IMR-90 (cell line): ENCODE measurements around the gene MIEN1. TPM values are rescaled to one million over a fixed set of nuclear protein-coding genes. Genes with fewer than 3 reads are reported as not detected.

Source experiments
- ATAC-seq: fragments of 200-7000 bp; cut with Tn5 transposase; 2 replicates; pipeline ENCODE4 v1.9.1; 2020; ENCODE audit warnings: low read depth, mild to moderate bottlenecking, moderate library complexity
- BruUV-seq: library from RNA; stranded (reverse); fragments of 400-500 nt; replicated peaks from 2 replicates; lab custom pipeline; 2021; lab: Mats Ljungman, UMichigan
- CTCF ChIA-PET: fragments of 300-600 bp; formaldehyde crosslinking; extraction: SDS; loops from one replicate; lab custom pipeline; 2021; ENCODE audit warnings: antibody characterized with exemption; lab: Yijun Ruan, JAX
- POLR2A ChIA-PET: fragments of 300-600 bp; sonication (Branson Sonifier 250); formaldehyde crosslinking; loops from one replicate; lab custom pipeline; 2022; ENCODE audit warnings: antibody characterized with exemption; ENCODE audit not compliant: unreplicated experiment; lab: Charles Lee
- DNase-seq: peaks from one replicate; pipeline ENCODE4 v3.0.0; 2013
- H2AFZ ChIP-seq: replicated peaks from 2 replicates; pipeline ENCODE3; 2013; ENCODE audit warnings: low read length, mild to moderate bottlenecking; ENCODE audit not compliant: poor library complexity
- H2AK5ac ChIP-seq: 2 replicates; pipeline ENCODE4 v1.6.1; 2013; ENCODE audit warnings: low read depth, low read length, inconsistent platforms
- H2AK9ac ChIP-seq: replicated peaks from 2 replicates; pipeline ENCODE3; 2013; ENCODE audit warnings: mild to moderate bottlenecking, low read depth, low read length, moderate library complexity; ENCODE audit not compliant: poor library complexity
- H2BK120ac ChIP-seq: 2 replicates; pipeline ENCODE4 v1.6.1; 2013; ENCODE audit warnings: low read depth, low read length, inconsistent platforms
- H2BK15ac ChIP-seq: 3 replicates; pipeline ENCODE4 v1.6.1; 2013; ENCODE audit warnings: low read depth, low read length, inconsistent platforms
- H2BK20ac ChIP-seq: 2 replicates; pipeline ENCODE4 v1.6.1; 2013; ENCODE audit warnings: low read depth, mild to moderate bottlenecking, inconsistent platforms, low read length, moderate library complexity
- H2BK5ac ChIP-seq: 2 replicates; pipeline ENCODE4 v1.6.1; 2013; ENCODE audit warnings: mild to moderate bottlenecking, low read depth, low read length, inconsistent platforms; ENCODE audit not compliant: poor library complexity, severe bottlenecking
- H3K14ac ChIP-seq: replicated peaks from 2 replicates; pipeline ENCODE4 v1.6.1; 2013; ENCODE audit warnings: low read depth, low read length, inconsistent platforms
- H3K18ac ChIP-seq: 2 replicates; pipeline ENCODE4 v1.6.1; 2013; ENCODE audit warnings: low read depth, low read length, control low read depth
- H3K23ac ChIP-seq: 2 replicates; pipeline ENCODE4 v1.6.1; 2013; ENCODE audit warnings: low read depth, low read length, inconsistent platforms
- H3K27ac ChIP-seq: 2 replicates; pipeline ENCODE4 v1.5.1; 2013; ENCODE audit warnings: mild to moderate bottlenecking, control low read depth, low read length; ENCODE audit not compliant: insufficient read depth
- H3K27me3 ChIP-seq: 2 replicates; pipeline ENCODE4 v1.6.1; 2013; ENCODE audit warnings: low read length; ENCODE audit not compliant: control insufficient read depth, insufficient read depth
- H3K36me3 ChIP-seq: 2 replicates; pipeline ENCODE4 v1.6.1; 2013; ENCODE audit warnings: low read length, mixed read lengths; ENCODE audit not compliant: control insufficient read depth, insufficient read depth
- H3K4ac ChIP-seq: 2 replicates; pipeline ENCODE4 v1.6.1; 2013; ENCODE audit warnings: low read depth, low read length, inconsistent platforms
- H3K4me1 ChIP-seq: 2 replicates; pipeline ENCODE4 v1.6.1; 2013; ENCODE audit warnings: low read length, mixed read lengths; ENCODE audit not compliant: control insufficient read depth, insufficient read depth
- H3K4me2 ChIP-seq: 2 replicates; pipeline ENCODE4 v1.6.1; 2013; ENCODE audit warnings: low read depth, mild to moderate bottlenecking, control low read depth, low read length, moderate library complexity
- H3K4me3 ChIP-seq: 2 replicates; pipeline ENCODE4 v1.5.1; 2013; ENCODE audit warnings: low read depth, mild to moderate bottlenecking, control low read depth, low read length, moderate library complexity; ENCODE audit not compliant: insufficient read depth
- H3K56ac ChIP-seq: 2 replicates; pipeline ENCODE4 v1.6.1; 2013; ENCODE audit warnings: low read length, inconsistent platforms; ENCODE audit not compliant: insufficient read depth; ENCODE audit errors: extremely low read depth
- H3K79me1 ChIP-seq, 2 experiments: 2 replicates each; pipeline ENCODE4 v1.6.1; 2013; ENCODE audit warnings: low read length in 2 of 2, inconsistent platforms in 1 of 2, low read depth in 1 of 2
- H3K9ac ChIP-seq: 2 replicates; pipeline ENCODE4 v1.6.1; 2013; ENCODE audit warnings: low read depth, low read length, control low read depth
- H3K9me1 ChIP-seq: 2 replicates; pipeline ENCODE4 v1.6.1; 2013; ENCODE audit warnings: low read length, inconsistent platforms; ENCODE audit not compliant: insufficient read depth
- H3K9me3 ChIP-seq: 2 replicates; pipeline ENCODE4 v1.6.1; 2013; ENCODE audit warnings: low read length; ENCODE audit not compliant: control insufficient read depth, insufficient read depth
- H4K20me1 ChIP-seq: 2 replicates; pipeline ENCODE4 v1.6.1; 2013; ENCODE audit warnings: low read length, inconsistent platforms; ENCODE audit not compliant: insufficient read depth
- H4K5ac ChIP-seq: 2 replicates; pipeline ENCODE4 v1.6.1; 2013; ENCODE audit warnings: mild to moderate bottlenecking, low read depth, low read length, control low read depth
- H4K8ac ChIP-seq, 2 experiments: 2 replicates each; pipeline ENCODE4 v1.6.1; 2013; ENCODE audit warnings: low read depth in 2 of 2, low read length in 2 of 2, control low read depth in 1 of 2, inconsistent platforms in 1 of 2
- H4K91ac ChIP-seq: 2 replicates; pipeline ENCODE4 v1.6.1; 2013; ENCODE audit warnings: low read depth, low read length, inconsistent platforms; ENCODE audit not compliant: insufficient read depth
- ELK1 ChIP-seq: fragments of 150-350 bp; IDR thresholded peaks from 2 replicates; pipeline ENCODE4 v1.6.1; 2016; ENCODE audit warnings: low read depth, mild to moderate bottlenecking, low read length, moderate library complexity, borderline replicate concordance
- FOS ChIP-seq: fragments of 150-350 bp; IDR thresholded peaks from 2 replicates; pipeline ENCODE4 v1.6.1; 2016; ENCODE audit warnings: low read depth, low read length
- MAFK ChIP-seq: IDR thresholded peaks from 2 replicates; pipeline ENCODE4 v1.6.1; 2012; ENCODE audit warnings: low read depth, low read length, improper control_type of control experiment
- RAD21 ChIP-seq: IDR thresholded peaks from 2 replicates; pipeline ENCODE4 v1.6.1; 2012; ENCODE audit warnings: low read length, improper control_type of control experiment
- RFX5 ChIP-seq: IDR thresholded peaks from 2 replicates; pipeline ENCODE4 v1.8.0; 2012; ENCODE audit warnings: low read depth, mild to moderate bottlenecking, low read length, moderate library complexity
- WGBS, 2 experiments: methylation state at CpG; one replicate each; pipeline versions ENCODE4 v1.1.5 to v1.1.7; 2013; ENCODE audit warnings: missing lambda C conversion rate in 2 of 2; ENCODE audit not compliant: insufficient read length in 1 of 2; ENCODE audit errors: extremely low coverage in 2 of 2; 5-methylcytosine and 5-hydroxymethylcytosine counted together
- dilution Hi-C: fragments of 300-500 bp; cut with HindIII; formaldehyde crosslinking; loops from one replicate; pipeline ENCODE4 v1.14.3; 2018; ENCODE audit warnings: low sequenced_read_pairs; ENCODE audit not compliant: unreplicated experiment
- in situ Hi-C: fragments of 300-500 bp; cut with MboI; formaldehyde crosslinking; loops from 3 replicates; pipeline ENCODE4 v1.14.3; 2019; ENCODE audit warnings: low sequenced_read_pairs, inconsistent platforms, mixed read lengths
- intact Hi-C: fragments of 100-400 bp; cut with micrococcal nuclease; formaldehyde crosslinking; loops from 2 replicates; pipeline ENCODE4 v1.10.0; 2022
- polyA plus RNA-seq, 3 experiments: library from polyadenylated mRNA; depleted of rRNA; stranded (reverse); fragments of >200 nt; gene quantifications; 2 replicates each; pipeline ENCODE4 v1.2.3, GENCODE V29; 2012; ENCODE audit warnings: low replicate concordance in 1 of 3
- total RNA-seq: library from RNA; depleted of rRNA; stranded (reverse); fragments of >200 nt; gene quantifications from 2 replicates; pipeline ENCODE4 v1.2.3, GENCODE V29; 2012
- TF ChIP-seq, protein P1 (sequence below): fragments of 150-350 bp; IDR thresholded peaks from 2 replicates; pipeline ENCODE4 v1.6.1; 2017; ENCODE audit warnings: mild to moderate bottlenecking, antibody characterized with exemption, low read length, low read depth

MIEN1 gene
- total and polyA plus RNA-seq, 2 of the 4 experiments (the other 2 are of a cell fraction): 20.3 to 75.6 TPM

DNA sequence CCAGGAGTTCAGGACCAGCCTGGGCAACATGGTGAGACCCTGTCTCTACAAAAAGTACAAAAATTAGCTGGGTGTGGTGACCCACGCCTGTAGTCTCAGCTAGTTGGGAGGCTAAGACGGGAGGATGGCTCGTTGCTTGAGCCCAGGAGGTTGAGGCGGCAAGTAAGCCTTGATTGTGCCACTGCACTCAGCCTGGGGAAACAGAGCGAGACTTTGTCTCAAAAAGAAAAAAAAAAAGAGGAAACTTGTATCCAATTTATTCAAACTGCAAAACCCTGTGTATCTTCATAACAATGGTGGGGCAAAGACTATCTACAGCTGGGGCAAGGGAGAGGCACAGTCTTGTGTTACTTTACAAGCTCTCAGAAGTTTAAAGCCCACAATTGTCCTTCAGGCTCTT, 28.9 kb upstream of the MIEN1 start:
- H4K5ac ChIP-seq: no peak overlapping the region
- H4K91ac ChIP-seq: no peak overlapping the region
- H2AK9ac ChIP-seq: no peak overlapping the region
- in situ Hi-C loops: no loop called here
- H4K20me1 ChIP-seq: no peaks in the 10 kb centered on the region
- 100% methylated on average over 1 of the region's 5 CpGs; no CpG with 5 or more reads in 1 of the 2 experiments for WGBS, 2 experiments
- no peak overlapping the region for H2BK15ac ChIP-seq
- no peak overlapping the region for H3K9ac ChIP-seq
- H3K4me2 ChIP-seq: no peak overlapping the region
- no peaks in the 10 kb centered on the region for H3K9me1 ChIP-seq
- no peak overlapping the region for H3K23ac ChIP-seq
- POLR2A ChIA-PET: no interaction called here
- H3K36me3 ChIP-seq: no peaks in the 10 kb centered on the region
- intact Hi-C loops: no loop called here
- no peak overlapping the region for H2AFZ ChIP-seq
- BruUV-seq: no TSS peak
- ATAC-seq (no peak), DNase-seq (no peak)
- H3K4me1 ChIP-seq: no peaks in the 10 kb centered on the region
- H3K9me3 ChIP-seq: no peaks in the 10 kb centered on the region
- H3K4me3 ChIP-seq: no peak overlapping the region
- no peak overlapping the region for H3K4ac ChIP-seq
- H2BK120ac ChIP-seq: no peak overlapping the region
- no peaks in the 10 kb centered on the region for H3K79me1 ChIP-seq
- H3K56ac ChIP-seq: no peak overlapping the region
- H2BK5ac ChIP-seq: no peak overlapping the region
- H3K27ac ChIP-seq: no peak overlapping the region
- no peak overlapping the region for H3K14ac ChIP-seq
- TF ChIP-seq ELK1 (no peak), MAFK (no peak), FOS (no peak), RAD21 (no peak), RFX5 (no peak)
- TF ChIP-seq, protein P1, sequence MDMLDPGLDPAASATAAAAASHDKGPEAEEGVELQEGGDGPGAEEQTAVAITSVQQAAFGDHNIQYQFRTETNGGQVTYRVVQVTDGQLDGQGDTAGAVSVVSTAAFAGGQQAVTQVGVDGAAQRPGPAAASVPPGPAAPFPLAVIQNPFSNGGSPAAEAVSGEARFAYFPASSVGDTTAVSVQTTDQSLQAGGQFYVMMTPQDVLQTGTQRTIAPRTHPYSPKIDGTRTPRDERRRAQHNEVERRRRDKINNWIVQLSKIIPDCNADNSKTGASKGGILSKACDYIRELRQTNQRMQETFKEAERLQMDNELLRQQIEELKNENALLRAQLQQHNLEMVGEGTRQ: no peak
- no peak overlapping the region for H2BK20ac ChIP-seq
- H3K18ac ChIP-seq: no peak overlapping the region
- dilution Hi-C loops: no loop called here
- CTCF ChIA-PET: no interaction called here
- no peak overlapping the region for H4K8ac ChIP-seq
- peaks cover 24% of the 10 kb centered on the region for H3K27me3 ChIP-seq
- H2AK5ac ChIP-seq: no peak overlapping the region
